Ramos (cell line): Measurements from ENCODE around the gene THAP7.
"Not testable (repeated sequence)": the region's sequence is repeated elsewhere in the genome, so short reads cannot be mapped to it uniquely, and the experiment has no call there.

Experiments used
- in situ Hi-C: fragments of 300-500 bp; cut with MboI; formaldehyde crosslinking; loops from one replicate; pipeline ENCODE4 v1.14.3; 2022; ENCODE audit warnings: low sequenced_read_pairs; ENCODE audit not compliant: unreplicated experiment

The THAP7 gene, protein sequence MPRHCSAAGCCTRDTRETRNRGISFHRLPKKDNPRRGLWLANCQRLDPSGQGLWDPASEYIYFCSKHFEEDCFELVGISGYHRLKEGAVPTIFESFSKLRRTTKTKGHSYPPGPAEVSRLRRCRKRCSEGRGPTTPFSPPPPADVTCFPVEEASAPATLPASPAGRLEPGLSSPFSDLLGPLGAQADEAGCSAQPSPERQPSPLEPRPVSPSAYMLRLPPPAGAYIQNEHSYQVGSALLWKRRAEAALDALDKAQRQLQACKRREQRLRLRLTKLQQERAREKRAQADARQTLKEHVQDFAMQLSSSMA

DNA sequence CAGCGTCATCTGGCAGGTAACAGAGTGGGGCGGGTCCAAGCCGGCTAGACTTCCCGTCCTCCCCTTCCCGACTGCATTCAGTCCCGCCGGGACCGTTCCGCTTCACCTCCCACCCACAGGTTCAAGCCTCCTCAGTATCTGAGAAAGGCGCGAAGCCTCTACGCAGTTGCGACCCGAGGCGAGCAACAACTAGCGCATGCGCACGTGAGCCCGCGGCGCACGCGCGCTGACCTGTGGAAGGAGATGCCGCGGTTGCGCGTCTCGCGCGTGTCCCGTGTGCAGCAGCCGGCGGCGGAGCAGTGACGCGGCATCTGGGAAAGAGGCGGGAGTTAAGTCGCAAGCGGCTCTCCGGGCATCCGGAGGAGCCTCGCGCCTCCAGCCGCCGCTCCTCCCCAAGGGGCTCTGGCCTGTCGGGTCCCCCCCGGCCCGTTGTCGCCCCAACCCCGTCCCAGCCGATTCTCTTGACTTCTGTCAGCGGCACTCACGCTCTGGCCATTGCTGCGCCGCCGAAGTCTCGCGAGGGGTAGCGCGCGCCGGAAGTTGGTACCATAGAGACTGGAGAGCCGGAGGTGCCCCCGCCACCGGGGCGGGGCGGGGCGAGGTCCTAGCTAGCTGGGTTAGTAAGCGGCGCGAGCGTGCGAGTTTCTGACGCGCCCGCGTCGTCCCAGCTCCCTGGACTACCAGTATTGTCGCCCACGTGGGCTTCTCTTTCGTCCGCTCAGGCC is at the start of gene THAP7:
Gene THAP7 (minus strand): TSS at position 518 of the 725 bp plus-strand sequence. CDS start 207 bp downstream, at position 311.
- in situ Hi-C loops, result no loop called here

DNA sequence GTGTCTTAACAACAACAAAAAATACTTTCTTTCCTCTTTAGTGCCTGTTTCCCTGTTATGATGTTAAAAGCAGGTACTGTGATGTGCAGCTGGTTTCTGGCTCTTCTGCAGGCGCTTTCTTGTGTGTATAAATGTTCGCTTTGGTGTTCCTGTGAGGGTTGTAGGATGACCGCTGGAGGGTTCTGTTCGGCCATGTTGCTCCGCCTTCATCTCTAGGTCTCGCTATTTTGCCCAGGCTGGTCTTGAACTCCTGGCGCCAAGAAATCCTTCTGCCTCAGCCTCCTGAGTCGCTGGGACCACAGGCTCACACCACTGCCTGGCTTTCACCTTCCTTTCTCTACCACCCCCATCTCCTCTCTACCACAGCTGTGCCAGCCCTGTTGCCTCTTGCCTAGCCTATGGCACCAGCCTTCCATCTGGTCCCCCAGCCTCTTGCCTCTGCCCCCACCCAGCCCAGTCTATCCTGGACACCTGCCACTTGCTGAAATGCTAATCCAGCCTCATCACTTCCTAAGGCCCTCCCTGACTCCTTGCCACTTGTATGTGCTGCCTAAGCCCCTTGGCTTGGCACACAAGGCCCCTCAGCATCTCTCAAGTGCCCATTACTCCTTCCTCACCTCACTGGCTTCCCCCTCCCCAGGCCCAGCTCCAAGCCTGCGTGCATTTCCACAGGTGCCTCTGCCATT is 49.4 kb upstream of the THAP7 start:
- in situ Hi-C loops, result no loop called here

DNA sequence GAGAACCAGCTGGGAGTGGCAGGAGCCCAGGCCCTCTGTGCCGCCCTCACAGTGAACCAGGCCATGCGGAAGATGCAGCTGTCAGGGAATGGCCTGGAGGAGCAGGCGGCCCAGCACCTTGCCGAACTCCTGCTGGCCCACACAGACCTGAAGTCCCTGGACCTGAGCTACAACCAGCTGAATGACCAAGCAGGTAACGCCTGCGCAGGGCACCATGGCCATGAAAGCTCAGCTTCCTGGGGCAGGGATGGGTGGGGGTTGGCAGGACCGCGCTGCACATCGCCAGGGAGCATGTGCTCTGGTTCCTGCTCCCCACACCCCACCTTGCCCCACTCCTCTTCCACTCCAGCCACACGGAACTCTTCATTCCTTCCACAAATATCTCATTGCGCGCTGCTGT is 47.0 kb upstream of the THAP7 start:
- in situ Hi-C loops, result not testable (repeated sequence)

DNA sequence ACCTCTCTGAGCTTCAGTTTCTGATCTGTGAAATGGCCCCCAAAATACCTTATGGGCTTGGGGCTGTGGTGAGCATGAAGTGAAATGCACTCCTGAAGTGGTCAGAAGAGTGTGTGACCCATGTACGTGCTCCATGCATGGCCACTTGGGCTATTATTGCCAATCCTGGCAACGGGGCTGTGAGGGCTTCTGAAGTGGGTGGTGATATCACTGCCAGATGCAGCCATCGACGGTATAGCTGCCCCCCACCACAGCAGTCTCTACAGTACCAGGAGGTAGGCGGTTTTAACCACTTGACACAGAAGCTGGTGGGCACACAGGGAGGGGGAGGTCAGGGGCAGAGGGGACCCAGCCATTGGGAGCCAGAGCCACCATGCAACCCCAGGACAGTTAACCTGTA is 46.5 kb upstream of the THAP7 start:
- in situ Hi-C loops, result not testable (repeated sequence)

DNA sequence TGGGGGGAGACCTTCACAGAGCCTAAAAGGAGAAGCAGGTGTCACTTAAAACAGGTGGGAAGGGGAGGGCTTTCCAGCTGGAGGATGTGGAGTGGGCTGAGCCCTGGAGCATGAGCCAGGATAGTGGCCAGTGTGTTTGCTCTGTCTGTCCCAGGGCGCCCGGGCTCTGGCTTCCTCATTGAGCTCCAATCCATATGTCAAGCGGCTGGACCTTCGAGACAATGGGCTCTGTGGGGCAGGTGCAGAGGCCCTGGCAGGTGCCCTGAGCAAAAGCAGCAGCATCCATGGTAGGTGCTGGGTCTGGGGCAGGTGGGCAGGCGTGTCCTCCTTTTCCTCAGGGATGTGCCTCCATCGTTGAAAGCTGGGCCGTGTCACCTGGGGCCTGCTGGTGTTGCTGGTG is 45.8 kb upstream of the THAP7 start:
- in situ Hi-C loops, result no loop called here

DNA sequence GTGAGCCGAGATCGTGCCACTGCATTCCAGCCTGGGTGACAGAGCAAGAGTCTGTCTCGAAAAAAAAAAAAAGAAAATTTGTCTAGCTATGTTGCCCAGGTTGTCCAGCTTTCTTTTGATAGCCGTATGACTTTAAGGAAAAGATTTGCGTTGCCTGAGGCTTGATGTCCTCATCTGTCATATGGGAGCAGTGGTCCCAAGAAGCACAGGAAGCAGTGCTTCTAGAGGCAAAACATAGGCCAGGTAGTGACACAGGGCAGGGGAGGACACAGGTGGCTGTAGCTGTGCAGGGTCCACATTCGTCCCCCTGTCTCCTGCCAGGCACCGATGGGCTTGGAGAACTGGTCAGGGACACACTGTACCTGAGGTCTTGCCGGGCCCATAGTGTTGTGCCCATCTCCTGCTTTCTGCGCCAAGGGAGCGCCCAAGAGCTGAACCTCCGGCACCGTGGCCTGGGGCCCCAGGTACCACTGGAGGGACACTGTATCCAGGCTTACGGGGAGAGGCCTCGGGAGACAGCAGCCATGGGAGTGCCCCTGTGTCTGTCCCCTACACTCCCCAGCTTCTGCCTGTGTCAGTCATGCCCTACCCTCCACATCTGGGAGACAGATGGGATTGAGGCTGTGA is 45.2 kb upstream of the THAP7 start:
- in situ Hi-C loops, result no loop called here

DNA sequence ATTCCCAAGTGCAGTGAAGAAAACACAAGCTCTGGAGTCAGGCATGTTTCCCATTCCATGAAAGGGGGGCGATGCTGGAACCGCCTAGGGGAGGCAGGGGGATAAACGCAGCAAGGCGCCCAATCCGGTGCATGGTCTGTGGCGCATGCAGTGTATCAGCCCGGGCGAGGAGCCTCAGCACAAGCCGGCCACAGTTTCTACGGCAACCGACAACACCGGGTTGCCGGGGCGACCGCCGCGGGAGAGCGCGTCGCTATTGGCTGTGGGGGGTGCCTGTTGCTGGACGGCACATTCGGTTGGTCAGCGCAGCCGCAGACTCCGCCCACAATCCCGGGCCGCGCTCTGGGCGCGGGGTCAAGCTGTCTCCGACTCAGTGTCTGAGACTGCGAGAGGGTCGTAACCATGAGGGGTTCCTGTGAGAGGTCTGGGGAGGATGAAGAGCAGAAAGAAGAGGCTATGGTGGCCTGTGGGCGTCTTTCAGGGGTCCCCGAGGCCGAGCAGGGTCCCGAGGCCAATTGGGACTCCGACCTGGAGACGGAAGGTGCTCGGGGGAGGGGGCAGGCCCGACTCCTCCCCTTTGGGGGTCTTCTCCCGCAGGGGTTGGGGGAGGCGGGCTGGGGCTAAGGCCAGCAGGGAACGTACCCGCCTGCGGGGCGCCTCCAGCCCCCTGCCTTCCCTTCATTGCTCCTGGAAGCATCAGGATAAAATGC is 43.8 kb upstream of the THAP7 start, which contains the start of gene LRRC74B:
Gene LRRC74B (plus strand): TSS at position 362 of the 710 bp plus-strand sequence. CDS start 41 bp downstream, at position 403.
- in situ Hi-C loops, result no loop called here

DNA sequence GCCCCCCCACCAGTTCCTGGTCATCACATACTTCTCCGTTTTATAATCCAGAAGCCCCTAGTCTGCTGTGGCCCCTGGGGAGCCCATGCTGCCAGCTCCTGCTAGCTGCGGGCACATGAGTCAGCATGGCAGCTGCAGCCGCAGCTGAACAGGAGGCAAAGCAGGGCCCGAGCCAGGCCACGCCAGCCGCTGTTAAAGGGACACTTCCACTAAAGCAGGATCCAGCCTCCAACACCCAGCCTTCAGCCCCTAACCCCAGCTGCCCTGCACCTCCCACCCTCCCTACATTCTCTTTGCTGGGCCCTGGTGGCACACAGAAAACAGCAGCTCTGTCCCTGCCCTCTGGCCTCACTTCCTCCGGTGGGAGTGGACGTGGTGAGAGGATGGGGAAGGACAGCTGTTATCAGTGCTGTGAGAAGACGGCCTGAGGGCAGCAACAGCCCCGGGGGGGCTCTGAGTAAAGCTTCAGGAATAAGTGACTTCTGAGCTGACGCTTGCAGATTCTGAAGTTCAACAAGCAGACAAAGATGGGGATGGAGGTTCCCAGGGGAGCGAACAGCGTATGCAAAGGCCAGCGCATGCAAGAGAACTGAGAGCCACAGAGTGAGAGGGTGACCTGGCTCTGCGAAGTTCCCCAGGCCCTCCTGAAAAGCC is 43.1 kb upstream of the THAP7 start:
- in situ Hi-C loops, result no loop called here

DNA sequence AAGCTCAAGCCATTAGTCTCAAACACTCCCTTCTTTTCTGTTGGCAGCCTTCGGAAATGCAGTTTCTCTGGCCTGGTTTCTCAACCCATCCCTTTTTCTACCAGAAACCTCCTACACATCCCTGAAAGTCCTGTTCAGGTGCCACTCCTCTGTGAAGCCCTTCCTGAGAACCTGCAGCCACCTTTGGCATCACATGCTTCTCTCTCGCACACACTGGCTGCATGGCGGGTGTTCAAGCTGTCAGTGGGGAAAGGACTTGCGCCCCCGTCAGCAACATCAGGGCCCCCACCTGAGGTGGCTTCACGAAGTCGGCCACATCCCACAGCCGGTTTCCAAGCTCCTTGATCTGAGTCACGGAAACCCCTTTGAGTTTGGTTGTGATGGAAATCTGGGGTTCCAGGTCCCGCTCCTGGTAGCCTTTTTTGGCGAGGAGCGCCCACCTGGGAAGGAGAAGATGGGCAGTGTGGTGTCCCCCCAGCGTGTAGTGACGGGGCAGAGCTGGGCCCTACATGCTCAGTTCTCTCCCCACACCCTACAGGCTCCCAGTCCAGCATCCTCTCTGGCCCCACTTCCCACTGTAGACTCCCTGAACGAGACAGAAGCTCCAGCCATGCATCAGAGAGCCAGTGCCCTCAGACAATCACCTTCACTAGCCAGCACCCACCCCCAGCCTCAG is 42.1 kb upstream of the THAP7 start:
- in situ Hi-C loops, result no loop called here

DNA sequence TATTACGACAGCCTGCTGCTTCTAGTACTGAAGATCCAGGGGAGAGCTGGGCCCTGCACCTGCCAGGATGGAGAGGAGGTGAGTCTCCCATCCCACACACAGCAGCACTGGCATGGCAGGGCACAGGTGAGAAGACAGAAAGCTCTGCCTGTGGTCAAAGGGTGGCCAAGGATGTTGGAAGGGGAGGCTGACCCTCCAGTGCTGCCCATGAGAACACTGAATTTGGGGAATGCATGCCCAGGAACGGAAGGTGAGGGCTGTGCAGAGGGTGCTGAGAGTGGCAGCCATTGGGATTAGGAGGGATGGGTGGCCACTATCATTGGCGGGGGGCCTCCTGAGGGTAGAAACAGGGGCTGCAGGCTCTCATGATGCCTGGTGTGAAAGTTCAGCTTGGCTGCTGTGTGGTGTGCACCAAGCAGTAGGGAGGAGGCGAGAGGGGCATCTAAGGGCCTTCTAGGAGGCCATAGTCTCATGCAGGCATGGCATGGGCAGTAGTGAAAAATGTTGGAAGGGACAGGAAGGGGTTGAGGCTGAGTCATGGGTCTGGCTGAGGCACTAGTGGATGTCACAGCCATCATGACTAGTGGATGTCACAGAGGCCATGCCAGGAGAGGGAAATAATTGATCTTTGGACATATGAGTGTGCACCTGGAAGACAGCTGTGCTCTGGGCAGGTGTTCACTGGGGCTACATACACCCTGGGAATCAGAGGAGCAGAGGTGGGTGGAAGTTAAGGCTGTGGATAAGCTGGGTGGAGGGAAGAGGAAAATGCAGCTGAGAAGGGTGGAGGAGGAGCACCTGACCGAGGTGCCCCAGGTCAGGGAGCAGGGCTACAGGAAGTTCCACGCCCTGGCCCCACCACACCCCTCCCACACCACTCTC is 41.3 kb upstream of the THAP7 start:
- in situ Hi-C loops, result no loop called here

DNA sequence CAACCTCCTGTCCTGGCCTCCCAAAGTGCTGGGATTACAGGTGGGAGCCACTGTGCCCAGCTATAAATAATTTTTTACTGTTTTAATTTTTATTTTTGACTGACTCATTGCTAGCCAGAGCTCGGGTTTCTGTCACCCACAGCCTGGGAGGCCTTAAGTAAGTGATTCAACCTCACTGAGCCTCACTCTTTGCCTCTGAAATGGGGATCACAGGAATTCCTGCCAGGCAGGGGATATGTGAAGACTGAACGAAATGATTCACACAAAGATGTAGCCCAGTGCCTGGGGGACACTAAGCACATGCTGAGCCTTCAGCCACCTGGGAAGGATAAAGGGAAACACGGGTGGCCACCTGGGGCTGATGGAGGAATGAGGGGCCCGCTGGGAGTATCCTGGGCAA is 40.0 kb upstream of the THAP7 start:
- in situ Hi-C loops, result no loop called here

DNA sequence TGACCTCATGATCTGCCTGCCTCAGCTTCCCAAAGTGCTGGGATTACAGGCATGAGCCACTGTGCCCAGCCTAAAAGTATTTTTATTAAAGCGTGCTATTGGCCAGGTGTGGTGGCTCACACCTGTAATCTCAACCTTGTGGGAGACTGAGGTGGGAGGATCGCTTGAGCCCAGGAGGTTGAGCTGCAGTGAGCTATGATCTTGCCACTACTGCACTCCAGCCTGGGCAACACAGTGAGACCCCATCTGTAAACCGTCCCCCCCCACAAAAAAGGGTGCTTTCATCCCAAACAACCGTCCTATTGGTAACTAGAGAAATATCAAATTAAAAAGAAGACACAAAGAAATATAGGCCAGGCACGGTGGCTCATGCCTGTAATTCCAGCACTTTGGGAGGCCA is 37.2 kb upstream of the THAP7 start:
- in situ Hi-C loops, result not testable (repeated sequence)

DNA sequence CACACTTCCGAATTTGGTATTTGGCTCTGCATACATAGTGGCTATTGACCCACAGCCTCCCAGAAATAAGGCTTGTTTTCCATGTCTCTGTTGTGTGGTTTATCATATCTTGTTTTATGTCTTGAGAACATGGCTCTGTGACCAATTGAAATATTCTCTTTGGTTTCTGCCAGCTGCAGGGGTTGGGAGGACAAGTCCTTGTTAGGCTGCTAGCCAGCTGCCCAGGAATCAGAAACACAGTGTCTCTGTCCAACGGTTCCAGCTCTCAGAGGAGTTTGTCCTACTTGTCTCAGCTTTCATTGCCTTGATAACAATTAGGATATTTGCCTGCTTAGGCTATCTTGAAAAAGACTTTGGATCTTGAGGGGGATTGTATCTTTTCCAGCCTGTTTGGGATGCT is 36.5 kb upstream of the THAP7 start:
- in situ Hi-C loops, result no loop called here

DNA sequence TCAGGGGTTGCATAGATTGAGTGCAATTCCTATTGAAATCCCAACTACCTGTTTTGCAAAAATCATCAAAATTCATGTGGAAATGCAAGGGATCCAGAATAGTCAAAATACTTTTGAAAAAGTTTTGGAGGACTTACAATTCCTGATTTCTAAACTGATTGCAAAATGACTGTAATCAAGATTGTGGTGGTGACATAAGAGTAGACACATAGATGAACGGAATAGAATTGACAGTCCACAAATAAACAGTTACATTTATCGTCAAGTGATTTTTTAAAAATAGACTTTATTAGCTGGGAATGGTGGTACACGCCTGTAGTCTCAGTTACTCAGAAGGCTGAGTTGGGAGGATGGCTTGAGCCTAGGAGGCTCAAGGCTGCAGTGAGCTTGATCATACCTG is 33.1 kb upstream of the THAP7 start:
- in situ Hi-C loops, result no loop called here

DNA sequence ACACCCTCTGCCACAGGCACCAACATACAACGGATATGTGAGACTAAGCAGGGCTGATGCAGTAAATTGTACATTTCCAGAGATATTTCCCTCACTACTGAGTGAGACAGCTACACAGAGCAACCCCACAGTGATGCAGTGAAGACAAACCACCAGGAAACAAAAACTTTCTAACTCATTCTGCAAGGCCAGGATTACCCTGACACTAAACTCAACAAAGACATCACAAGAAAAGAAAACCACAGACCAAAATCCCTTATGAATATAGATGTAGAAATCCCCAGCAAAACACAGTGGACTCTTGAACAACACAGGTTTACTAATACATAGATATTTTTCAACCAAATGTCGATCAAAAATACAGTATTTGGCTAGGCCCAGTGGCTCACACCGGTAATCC is 32.0 kb upstream of the THAP7 start:
- in situ Hi-C loops, result no loop called here

DNA sequence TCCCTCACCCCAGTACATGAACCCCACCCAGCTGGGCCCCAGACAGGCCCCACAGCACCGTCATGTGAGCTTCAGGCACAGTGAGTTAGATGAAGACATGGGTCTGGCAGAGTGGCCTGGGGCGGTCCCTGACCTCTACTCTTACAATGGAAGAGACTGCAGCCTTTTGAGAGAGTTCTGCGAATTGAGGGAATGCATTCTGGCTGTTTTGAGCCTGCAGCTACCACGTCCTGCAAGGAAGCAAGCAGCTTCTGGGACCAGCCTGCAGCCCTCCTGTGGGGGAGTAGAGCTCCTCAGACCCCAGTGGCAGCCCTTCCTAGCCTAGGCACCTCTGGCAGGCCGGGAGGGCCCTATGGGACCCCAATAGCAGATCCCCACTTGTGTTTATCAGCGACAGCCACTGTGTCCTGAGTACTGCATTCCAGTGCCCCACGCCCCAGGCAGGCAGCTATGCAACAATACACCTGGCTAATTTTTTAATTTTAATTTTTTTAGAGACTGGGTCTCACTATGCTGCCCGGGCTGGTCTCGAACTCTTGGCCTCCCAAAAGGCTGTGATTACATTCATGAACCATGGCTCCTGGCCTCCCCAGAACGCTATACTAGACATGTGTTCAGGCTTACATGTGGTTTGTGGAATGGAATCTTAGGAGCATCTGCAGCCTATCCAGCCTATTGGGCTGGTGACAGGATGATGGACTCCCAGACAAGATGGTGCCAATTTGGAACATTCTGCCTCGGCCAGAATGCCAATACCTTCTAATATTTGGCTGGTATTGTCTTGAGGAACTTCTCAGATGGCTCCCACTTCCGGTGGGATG is 31.2 kb upstream of the THAP7 start:
- in situ Hi-C loops, result no loop called here
